GM19438 (cell line): ENCODE measurements around the gene SMYD3.

Experiments
- ATAC-seq: cut with Tn5 transposase; IDR thresholded peaks from one replicate; pipeline ENCODE4 v1.9.1; 2021; ENCODE audit warnings: low read depth; ENCODE audit not compliant: unreplicated experiment

Gene SMYD3

DNA sequence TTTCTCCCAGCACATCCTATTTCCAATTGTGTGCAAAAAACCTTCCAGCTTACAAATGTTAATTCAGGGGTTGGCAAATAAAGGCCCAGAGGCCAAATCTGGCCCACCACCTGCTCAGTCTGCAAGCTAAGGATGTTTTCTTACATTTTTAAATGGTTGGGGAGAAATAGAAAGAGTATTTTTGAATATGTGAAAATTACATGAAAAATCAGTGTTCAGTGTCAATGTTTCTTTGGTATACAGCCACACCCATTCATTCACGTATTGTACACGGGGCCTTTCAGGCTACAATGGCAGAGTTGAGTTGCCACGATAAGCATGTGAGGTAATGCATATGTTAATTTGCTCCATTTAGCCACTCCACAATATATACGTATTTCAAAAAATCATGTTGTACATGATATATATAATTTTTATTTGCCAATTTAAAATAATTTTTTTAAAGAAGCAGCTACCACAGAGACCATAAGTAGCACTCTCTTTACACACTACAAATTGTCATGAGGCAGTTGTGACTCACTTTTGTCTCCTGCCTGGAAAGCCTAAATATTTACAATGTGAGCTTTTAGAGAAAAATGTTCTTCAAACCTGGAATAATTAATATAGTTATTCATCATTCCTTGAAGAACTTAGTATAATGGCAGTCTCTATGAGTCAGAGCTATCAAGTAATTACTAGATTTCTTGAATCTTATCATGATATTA is 189.6 kb downstream of the SMYD3 start:
- no peak for ATAC-seq

DNA sequence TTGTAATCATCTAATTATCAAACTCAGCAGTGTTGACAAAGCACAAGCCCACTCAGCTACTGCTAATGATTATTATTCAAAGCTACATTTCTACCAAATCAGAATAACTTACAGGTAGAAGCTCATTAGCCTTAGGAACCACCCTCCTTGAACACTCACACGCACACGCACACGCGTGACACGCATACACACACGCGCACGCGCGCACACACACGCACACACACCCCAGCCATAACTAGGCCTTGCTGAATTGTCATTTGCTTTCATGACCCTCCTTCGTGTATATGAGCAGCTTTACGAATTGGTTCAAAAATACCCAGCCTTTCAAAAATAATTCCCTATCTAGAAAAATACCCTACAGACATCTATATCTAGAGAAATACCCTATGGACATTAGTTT is 195.6 kb downstream of the SMYD3 start:
- no peak for ATAC-seq

DNA sequence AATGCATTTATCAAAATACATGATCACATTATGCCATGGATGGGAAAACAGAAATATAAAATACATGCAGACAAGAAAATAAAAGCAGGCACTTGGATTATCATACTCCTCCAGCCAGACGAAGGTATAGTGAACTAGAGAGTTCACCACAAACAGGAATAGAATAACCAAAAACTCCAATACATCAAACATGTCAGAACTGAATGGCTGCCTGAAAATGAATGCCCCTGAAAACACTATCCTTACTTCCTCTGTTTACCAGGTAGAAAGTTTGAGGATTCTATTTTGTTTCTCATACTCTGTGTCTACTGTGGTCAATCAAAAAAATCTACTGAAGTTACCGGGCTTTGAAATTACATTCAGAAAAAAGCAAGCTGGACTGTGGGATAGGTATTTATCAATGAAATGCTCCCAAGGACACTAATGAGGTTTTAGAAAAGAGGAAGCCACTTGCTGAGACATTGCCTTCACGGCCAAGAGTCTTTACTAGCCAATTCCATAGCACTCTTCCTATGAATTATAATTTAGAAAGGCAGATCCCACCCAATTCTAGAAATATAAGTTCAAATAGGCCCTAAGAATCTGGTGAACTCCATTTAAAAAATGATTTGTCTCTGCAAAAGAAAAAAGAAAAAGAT is 197.7 kb downstream of the SMYD3 start:
- ATAC-seq, result no peak

DNA sequence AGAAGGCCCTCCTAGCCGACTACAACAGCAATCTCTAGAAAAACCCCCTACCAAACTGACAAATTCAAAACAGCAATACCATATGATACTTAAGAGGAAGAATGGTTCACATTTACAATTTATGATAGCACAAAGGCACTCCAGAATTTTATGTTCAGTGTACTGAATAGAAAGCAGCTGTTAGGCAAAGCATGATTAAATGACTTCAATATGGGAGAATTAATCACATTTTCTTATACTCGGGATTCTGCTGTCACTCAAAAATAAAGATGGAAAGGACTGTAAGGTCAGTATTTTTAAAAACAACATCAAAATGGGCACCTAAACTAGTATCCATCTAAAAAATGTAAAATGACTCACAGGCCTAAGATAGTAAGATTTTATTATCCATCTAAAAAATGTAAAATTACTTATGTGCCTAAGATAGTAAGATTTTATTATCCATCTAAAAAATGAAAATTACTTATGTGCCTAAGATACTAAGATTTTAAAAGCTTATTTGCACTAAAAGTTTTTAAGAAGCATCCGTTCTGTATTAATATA is 198.5 kb downstream of the SMYD3 start:
- ATAC-seq, result no peak

DNA sequence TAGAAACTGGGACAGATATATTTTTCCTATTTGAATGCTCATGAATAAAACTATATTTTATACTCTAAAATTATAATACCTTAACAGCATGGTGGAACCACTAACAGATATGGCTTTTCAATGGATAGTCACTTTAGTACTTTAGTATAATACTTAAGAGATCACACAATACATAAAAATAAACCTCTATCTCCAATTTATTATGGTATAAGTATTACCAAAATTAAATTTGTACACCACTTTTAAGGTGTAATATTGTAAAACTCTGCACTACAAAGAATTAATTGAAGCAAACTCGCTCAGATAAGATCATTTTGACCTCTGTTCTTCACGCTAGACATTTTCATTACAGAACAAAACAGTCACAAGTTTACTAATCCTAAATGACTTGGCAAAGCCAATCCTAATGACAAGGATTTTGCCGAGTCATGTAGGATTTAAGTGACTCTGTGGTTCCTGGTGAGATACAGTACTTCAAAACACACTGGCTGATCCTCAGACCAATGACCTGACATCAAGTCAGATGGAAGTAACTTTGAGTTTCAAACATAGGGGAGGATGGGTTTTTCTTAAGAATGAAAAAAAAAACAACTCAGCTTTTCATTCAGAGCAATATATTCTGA is 200.6 kb downstream of the SMYD3 start:
- ATAC-seq, result no peak

DNA sequence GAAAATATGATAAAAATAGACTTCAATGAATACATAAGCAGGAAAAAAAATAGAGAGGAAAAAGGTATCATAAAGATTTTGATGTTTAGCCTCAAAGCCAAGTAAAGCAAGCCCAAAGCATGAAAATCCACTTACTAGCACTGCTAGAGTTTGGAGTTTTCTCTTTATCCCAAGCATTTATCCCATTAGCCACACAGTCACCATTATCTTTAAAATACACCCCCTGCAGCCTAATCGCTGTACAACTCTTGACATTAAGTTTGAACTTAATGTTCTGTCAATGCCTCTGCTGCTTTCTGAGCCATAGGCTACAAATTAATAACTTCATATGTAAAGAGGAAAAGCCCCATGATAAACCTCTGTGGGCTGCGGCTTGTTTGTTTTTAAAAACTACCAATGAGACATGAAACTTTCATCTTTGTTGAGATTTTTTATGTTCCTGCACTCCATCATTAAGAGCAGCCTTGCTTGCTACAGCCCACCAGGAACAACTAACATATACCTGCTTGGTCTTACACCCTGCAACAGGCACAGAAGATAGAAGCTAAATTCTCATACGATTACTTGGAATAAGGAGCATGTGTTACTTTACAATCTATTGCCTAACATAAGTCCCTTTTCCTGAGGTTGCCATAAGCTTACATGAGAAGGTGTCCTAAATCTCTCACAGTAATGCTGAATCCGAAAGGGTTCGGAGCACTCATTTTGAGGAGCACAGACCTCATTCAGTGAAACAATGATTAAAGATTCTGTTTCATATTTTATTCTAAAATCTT is 202.4 kb downstream of the SMYD3 start:
- ATAC-seq, result no peak

DNA sequence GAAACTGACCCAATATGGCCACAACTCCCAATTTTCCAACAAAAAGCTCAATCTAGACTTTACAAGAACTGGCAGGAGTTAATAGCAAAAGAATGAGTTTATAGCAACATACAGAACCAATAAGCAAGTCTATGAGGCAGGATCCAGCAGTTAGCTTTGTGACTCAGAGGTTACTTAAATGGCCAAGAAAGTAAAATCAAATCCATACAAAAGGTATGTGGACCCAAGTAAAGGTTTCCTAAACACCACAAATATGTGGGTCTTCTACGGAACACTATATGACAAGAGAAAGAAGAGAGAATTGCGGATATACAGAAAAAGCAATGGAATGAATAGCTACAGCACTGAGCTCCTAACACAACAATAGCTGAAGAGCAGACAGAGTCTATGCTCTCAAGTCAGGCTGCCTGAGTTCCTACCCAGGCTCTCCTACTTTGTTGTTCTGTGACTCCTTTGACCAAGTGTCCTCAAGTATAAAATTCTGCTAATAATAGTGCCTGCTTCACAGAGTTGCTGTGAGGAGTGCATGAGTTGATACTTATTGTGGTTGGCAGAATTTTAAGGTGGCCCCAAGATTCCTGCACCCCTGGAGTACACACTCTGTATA is 204.3 kb downstream of the SMYD3 start:
- no peak for ATAC-seq

DNA sequence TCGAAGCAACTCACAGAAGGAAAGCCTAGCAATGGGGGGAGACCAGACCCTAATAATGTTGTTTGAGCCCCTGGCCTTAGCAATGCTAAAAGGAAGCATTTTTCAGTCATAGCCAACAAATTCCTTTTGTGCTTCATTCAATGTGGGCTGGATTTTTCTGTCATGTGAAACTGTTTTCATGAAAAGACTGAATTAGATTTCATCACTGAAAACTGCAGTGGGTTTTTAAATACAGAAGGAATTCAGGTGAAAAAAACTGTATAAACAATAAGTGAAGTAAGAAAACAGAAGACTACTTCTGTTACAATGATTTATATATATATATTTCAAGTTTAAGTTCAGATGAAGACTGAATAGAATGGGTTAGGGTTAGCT is 204.8 kb downstream of the SMYD3 start:
- no peak for ATAC-seq

DNA sequence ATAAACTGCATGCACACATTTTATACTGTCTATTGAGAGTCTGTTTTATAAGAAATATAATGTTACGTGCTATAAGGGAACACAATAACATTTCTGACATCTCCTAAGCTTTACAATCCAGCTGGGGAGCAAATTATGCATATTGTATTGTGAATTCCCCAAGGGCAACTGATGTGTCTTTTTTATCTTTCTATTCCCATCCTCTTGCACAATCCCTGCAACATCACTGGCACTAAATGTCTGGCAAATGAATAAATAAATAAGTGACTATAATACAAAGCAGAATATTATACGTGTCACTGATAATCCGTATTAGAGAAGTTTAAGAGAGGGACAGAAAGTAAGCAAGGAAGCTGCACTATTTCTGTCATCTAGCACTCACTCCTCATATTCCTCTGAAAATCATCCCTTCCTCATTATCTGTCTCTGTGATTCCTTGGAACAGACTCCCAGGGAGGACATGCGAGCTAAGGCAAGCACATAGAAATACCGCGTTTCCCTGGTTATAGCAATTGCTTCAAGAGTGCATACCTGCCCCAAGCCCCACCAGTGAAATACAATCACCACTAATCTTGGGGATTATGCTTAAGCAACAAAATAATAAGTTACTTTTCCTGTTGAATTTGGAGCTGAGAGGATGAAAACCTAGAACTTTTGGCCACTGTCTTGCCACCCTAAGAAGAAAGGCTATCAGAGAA is 205.4 kb downstream of the SMYD3 start:
- no peak for ATAC-seq

DNA sequence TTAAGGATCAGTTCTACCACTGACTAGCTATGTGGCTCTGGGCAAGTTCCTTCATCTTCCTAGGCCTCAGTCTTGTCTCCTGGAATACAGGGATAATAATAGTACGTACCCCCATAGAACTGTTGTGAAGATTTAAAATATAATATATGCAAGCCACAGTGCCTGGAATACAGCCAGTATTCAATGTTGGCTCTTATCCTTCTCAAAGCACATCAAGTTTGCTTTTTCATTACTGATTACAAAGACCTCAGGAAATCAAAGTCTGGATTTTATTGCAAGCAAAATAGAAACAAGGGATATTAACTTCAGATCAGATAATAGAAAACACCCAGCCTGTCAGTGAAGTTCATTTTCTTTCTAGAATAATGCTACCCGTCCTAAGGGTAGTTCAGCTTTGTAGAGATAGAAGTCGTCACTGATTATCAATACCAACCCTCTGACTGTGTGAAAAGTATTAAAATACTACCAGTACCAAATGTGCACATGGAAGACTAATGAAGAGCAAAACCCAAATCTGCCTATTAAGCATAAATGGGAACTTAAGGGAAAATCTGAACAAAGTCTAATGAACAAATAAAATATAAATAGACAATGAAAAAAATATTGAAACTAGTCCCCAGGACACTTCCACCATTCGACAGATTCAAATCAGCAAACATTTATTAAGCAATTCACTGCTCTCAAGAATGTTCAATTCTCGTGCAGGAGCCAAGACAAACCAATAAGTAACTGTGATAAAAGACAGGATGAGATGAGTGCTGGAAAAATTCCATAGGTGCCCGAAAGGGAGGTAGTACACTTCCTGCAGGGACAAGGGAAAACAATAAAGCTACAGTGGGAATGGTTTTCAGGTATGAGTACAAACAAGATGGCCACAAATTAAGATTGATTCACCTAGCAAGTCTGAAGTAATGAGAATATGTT is 206.2 kb downstream of the SMYD3 start:
- no peak for ATAC-seq

DNA sequence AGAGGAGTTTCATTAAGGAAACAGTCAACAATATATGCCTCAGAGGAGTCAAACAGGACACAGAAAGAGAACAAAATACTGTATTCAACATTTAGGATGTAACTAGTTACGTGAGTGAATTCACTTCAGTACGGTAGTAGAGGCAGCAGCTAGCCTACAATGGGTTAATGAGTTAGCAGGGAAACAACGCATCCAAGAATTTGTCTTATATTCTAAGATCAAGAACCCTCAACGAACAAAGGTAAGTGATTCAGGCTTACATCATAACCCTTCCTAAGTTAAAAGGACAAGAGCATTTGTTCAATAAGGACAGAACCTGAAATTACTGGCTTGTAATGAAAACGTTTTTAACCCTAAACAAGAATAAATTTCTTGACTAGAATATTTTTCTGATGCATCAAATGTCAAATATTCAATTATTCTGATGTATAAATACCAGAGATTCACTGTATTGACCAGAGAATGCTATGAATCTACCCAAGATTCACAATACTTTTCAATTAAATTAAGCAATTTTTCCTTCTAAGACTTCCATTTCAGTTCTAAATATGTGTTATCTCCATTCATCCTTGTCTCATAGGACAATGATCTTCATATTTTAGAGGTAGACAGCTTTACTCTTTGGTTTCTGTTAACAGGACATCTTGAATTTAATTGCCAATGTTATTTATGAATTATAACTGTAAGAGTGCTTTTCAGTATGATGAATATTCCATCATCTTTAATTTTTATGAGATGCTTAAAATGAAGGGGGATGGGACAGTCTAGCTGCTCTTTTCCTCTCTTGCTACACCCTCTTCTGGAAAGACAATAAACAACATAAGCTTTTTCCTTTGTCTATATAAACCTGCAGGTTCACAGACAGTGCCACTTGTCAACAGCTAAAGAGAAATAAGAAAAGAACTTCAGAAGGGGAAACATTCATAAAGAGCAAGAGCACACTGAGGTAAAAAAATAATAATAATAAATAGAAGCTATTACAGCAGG is 209.5 kb downstream of the SMYD3 start:
- ATAC-seq, result no peak

DNA sequence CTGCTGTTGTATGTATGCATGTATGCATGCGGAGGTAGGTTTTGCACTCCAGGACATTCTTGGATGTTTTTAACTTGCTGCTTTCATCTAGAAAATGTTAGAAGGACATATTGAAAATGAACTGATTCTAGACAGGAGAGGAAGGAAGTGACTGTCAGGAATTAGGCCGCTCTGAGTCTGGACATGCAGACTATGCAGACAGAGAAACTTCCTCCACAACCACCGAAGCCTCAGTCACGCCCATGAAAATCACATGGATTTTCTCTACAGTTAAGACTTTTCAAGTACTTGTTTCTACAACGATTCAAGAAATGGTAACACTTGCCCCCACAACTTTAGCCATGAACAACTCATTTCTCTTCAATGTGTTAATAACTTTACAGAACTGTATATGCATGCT is 211.1 kb downstream of the SMYD3 start:
- ATAC-seq, result no peak

DNA sequence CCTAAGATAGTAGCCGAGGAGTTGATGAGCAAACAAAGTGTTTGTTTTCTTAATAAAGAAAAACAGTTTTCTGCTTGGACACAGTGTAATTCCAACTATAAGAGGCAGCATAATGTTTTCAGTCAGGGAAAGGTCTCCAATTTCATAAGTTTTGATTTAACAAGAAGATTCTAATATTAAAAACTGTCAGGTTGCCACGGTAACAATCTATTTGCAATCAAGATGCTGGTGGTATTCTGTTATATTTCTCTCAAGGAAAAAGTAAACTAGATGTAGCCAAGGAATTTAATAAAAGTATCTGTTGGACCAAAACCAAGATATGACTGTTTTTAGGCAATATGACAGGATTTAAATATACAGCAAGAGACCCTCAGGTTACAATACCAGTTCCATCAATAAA is 211.7 kb downstream of the SMYD3 start:
- ATAC-seq, result no peak

DNA sequence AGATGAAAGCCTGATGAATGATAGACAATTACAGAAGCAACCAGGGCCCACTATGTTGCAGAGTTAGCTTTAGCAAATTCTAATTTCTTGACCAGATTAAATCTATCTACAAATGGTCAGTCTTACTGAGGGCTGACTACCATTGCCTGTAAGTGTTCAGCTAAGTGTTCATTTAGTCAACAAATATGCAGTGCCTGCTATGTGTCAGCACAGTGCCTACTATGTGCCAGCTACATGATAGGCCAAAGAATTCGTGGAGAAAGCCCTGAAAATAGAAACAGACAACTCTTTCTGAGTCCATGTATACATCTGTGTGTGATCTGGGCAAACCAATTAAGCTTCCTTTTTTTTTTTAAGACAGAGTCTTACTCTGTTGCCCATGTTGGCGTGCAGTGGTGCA is 212.8 kb downstream of the SMYD3 start:
- ATAC-seq, result no peak

DNA sequence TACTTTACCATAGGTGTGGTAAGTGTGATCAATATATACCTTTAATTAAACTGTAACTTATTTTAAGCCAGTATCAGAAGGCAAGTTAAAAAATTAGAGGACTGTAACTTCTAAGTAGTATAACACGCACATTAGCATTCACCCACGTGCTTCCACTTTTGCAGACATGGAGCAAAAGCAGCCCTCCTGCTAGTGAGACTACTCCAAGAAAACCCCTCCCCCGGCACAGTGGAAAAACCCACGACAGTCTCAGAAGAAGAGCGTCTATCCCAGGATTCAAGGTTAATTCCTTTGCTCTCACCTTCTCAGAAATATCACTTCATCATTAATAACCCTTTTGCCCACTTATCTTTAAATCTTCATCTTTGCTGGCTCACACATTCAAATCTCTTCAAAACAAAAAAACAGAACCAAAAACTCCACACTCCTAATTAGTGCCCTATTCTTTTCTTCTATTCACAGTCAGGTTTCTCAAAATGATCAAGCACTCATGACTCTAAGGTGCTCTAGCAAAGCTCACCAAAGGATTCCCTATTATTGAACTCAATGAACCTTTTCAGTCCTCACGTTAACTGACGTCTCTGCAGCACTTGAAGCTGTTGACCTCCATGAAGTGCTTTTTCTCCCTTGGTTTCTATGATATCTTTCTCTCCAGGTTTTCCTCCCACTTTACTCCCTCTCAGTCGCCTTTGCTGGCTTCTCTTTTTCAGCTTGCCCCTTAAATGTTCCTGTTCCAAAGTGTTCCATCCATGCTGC is 213.5 kb downstream of the SMYD3 start:
- ATAC-seq, result no peak

DNA sequence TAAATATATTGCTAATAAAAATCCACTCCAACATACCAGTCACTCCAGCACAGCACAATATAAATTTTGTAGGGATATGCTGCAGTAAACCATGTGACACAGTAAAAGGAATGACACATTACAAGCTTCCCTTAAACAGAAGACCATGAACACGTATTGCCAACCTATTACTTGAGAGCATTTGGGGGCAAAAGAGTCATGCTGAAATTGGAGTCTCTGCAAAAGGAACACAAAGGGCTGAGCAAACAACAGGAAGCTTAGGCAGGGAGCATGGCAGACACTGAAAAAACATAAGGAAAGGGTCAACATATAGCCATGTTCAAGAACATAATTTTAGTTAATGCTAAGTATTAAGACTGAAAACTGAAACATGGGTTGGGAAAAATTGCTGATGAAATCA is 214.5 kb downstream of the SMYD3 start:
- no peak for ATAC-seq

DNA sequence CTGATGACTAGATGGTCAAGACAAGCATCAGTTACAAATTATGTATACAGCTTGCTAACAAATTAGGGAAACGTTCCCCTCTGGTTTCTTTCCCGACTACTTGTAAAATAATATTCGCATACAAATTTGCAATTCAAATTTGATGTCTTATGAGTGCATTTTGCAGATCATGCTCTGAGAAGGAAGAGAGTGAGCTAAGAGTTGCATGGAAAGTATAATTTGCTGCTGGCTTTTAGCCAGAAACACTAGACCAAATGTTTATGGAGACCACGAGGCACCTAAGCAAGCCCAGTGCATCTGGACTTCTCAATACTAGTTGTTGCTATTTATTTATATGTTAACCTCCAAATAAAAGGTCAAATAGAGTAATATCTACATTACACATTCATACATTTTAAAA is 216.0 kb downstream of the SMYD3 start:
- no peak for ATAC-seq
